DMS 273 treated with DMSO at 0.1 percent for 48 hours (cell line): ENCODE measurements around the gene MRPL37.

Experiments used
- DNase-seq: peaks from one replicate; lab custom pipeline; 2025; lab: John Stamatoyannopoulos, UW

MRPL37 gene

DNA sequence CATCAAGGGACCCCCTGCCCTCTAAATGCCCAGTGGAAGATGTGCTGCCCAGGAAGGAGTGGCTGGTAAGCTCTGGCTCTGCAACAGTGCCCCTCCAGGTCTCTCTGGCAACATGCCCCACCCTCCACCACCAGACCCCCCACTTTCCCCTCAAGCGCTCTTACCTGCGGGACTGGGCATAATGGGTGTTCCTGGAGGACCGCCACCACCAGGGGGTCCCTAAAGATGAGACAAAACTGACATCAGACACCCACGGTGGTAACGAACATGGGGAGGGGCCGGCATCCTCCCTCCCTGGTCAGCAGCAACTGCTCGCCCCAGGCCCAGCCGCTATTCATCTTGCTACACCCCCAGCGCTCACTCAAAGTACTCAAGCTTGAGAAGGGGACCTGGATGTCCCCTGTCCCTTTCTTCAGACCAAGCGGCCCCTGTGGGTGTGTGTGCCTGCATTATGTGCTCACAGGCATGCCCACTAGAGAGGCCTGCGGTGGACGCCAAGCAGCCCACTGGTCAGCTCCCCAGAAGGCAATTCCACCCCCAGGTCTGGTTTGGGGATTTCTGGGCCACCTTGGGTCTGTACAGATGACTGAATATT, 40.9 kb downstream of the MRPL37 start:
- no peak for DNase-seq

DNA sequence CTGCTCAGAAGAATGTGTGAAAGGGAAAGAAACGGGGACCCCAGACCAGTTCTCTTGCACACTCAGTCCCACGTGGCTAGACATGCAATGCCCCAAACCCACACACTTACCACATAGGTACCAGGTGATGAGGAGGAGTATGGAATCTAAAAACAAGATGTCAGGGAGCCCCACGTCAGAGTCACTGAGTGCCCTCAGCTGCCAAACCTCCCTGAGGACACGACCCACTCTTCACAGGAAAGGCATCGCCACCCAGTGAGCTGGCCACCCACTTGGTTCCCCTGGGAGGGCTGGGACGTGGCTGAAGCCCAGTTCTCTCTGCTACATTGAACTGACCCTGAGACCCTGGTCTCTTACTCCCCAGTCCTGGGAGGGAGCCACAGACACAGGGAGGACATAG, 41.4 kb downstream of the MRPL37 start:
- DNase-seq: no peak

- DNase-seq: no peak
Measured at GRCh38 chr1:54243022-54243421, 43.1 kb downstream of the MRPL37 start.

GRCh38 chr1:54244655-54245054, 44.7 kb downstream of the MRPL37 start:
- DNase-seq: no peak

DNA sequence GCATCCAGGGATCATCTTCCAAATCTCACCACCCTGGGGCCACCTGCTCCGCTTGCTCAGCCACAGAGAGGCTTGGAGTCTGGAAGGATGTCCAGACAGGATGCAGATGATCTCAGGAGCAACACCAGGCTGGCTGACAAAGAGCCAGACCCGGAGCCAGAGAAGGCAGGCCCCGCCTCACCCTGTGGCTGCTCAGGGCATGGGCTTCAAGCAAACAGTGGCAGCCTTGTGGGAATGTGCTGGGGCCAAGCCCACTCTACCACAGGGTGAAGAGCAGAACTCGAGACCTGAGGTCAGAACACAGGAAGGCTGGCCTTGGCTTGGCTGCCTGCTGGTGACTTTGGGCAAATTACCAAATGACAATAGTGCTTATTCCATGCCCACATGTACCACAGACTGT, 45.5 kb downstream of the MRPL37 start:
- no peak for DNase-seq

GRCh38 chr1:54246116-54246721, 46.3 kb downstream of the MRPL37 start:
- no peak for DNase-seq

DNA sequence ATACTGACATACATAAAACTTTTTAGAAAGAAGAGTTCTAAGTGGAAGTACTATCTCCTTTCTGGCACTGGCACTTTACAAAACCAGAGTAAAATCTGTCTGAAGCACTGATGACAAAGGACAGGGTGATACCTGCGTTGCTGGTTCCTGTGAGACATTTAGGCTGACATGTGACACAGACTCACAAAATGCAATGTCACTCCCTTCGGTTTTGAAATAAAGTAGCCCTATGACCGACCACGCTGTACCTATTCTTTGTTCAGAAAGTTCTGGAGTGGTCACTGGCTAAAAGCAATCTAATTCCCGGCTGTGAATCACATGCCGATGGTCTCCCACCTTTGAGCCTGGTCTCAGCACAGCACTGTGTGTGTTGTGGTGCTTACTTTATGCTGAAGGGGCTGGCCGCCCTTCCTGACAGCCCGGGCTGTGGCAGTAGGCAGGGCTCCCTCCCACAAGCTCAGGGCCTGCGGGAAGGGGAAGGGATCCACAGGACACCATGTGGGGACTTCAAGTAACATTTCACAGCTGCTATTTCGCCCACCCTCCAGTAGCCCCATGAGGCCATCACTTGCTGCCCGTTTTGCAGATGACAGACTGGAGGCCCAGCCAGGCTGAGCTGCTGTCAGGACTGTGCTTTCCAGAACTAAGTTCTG, 48.0 kb downstream of the MRPL37 start:
- no peak for DNase-seq

- DNase-seq: no peak
Measured at GRCh38 chr1:54248966-54249365, 49.0 kb downstream of the MRPL37 start.

GRCh38 chr1:54249819-54250435, 50.0 kb downstream of the MRPL37 start:
- DNase-seq: no peak

DNA sequence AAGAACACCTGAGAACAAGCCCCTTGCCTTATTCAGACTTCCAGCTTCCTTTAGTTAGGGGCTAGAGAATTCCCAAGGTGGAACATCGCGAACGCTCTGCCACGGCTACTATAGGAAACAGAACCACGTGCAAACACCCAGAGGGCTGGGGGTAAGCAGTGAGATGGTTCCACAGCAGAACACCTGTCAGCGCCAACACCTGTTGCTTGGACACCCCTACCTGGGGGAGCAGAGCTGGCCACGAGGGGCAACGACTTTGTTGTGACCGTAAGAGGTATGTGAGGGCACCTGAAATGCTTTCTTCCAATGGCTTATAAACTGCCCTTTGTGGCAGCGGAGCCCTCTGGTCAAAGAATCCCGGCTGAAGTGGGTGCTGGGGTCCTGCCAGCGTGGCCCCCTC, 50.7 kb downstream of the MRPL37 start:
- DNase-seq: no peak

GRCh38 chr1:54252371-54252936, 52.5 kb downstream of the MRPL37 start:
- DNase-seq: no peak

DNA sequence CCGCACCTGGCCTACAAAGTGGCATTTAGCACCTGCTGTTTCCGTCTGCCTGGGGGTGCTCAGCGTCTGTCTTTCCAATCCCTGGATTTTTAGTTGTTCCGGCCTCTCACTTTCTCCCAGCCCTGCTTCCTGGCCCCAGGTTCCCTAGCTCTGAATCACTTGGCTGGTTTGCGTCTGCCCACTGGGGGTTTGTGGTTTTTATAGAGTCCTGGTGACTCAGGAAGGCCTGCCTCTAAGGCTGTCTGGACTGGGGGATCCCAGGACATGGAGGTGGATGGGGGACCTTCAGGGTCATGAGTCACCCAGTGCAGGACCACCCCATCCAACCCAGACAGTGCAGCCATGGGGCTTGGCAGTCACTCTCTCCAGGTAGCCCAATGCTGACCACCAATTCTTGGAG, 53.5 kb downstream of the MRPL37 start:
- no peak for DNase-seq

DNA sequence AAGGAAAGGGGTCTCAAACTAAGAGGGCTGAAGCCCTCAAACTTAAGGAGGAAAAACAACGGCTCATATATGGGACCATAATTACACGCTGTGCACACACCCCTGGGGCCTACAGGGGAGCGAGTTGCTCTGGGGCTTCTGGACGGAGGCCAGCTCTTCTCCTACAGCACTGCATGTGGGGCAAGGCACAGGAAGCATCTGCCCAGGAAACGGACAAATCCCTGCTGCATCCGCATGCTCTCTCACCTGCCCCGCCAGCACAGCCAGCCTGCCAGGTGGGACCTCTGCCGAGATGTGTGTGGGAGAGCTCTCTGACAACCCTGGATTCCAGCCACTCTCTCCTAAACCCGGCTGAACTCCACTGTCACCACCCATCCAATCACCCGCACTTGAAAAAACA, 54.1 kb downstream of the MRPL37 start:
- DNase-seq: peak; percentile 34

GRCh38 chr1:54255026-54255702, 55.2 kb downstream of the MRPL37 start:
- DNase-seq: no peak

DNA sequence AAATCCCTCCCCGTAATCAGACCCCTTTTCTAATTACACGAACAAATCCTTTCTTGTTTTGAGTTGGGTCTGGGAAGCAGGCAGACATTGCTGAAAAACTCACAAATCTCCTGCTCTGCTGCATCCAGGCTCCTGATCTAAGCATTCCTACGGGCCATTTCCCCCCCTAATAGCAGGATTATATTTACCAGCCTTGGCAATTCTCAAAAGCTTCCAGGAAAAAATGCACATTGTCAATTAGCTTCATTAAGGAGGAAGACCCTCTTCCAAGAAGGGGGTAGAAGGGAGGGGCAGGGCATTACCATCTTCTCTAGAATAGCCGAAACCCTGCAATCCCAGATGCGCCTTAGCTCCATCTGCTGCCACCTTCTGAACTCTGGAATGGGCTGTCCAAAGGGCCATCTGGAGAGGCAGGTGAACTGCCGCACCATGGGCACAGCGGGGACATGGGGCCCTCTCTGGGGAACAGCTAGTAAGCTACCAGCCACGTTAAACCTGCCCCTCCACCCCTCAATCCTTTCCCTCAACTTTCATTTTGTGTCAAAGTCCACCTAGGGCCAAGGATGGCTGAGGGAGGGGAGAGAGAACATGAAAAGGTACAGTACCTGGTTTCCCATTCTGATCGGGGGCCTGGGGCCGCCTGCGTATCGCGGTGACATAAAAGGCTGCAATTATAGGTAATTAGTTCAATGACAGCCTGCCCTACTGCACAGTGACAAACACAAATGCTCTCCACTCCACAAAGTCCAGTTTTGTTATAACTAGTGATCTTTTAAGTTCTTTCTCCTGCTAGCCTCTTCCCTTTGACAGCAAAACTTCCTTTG, 56.8 kb downstream of the MRPL37 start:
- no peak for DNase-seq

DNA sequence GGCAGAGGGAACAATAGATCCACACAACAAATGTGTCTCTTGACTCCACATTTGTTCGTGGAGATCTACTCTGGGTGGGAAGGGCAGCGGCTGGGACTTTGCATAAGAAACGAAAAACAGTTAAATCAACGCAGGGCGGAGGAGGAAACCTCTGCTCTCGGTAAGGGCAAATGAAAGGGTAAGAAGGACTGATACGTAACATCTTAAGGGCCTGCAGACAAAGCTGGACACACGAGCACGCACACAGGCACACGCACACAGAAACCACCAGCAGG, 57.3 kb downstream of the MRPL37 start:
- no peak for DNase-seq

DNA sequence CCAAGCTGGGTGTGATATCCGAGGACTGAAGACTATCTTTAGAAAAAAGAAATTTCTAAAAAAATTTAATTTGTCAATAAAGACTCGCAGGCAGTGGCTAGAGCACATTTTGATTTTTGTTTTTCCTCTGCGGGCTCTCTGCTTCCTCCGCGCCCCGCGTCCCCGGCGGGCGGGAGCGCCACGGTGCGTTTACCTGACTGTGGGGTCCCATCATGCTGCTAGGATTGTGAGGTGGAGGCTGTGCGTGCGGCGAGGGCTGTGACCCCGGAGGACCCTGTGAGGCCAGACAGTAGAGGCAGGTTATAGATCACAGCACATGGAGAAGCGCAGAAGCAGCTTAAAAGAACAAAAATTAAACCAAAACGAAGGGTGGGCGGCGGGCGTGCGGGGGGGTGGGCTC, 57.9 kb downstream of the MRPL37 start:
- no peak for DNase-seq

- DNase-seq: peak; percentile 29
Measured at GRCh38 chr1:54259546-54260140, 59.7 kb downstream of the MRPL37 start.

DNA sequence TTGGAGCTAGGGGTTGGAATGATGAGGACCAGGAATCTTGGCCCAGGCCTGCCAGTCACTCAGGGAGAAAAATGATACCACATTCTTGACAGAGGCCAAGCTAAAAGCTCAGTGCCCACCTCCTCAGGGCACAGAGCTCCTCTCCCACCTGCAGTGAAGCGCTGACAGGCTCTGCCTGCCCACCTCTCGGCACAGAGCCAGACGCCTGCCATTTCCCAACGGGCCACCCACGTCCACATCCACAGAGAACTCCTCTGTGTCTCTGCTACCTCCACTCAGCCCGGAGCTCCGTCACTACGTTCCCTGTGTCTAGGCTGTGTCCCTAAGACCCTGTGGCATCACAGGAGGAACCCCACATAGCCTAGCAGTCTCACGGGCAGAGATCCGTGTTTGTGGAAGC, 60.8 kb downstream of the MRPL37 start:
- no peak for DNase-seq

GRCh38 chr1:54262244-54262643, 62.3 kb downstream of the MRPL37 start:
- no peak for DNase-seq

DNA sequence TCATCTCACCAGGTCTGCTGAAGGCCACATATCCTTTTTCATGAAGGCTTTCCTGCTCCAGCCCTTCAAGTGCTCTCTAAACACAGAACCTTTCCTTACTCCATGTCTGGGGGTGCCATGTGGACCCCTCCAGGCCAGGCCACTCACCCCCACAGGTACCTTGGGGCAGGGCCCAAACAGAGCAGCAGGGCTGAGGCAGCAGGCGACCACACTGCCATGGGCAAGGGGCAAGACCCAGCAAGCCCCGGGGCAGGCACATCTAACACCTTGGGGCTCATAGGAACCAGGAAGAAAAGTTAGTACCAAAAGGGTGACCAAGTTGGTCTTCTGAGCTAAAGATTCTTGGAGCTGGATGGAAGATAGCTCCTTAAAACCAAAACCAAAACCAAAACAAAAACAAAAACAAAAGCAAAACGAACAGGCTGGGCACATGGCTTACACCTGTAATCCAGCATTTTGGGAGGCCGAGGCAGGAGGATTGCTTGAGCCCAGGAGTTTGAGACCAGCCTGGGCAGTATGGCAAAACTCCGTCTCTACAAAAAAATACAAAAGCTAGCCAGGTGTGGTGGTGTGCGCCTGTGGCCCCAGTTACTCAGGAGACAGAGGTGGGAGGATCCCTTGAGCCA, 63.7 kb downstream of the MRPL37 start:
- no peak for DNase-seq
